ENCODE measurements around the gene SYNDIG1. TPM values are rescaled to one million over a fixed set of nuclear protein-coding genes. Genes with fewer than 3 reads are reported as not detected.

Gene SYNDIG1
- total RNA-seq, 2 donors from 2014 or later: 0.12 to 0.45 TPM

- intact Hi-C loops (cut with DNase I, micrococcal nuclease): no loop called here
- ATAC-seq (no peak), DNase-seq (no peak)
Measured at GRCh38 chr20:24588047-24588635, 118.7 kb downstream of the SYNDIG1 start.

GRCh38 chr20:24588725-24589340 is 119.4 kb downstream of the SYNDIG1 start:
- ATAC-seq (no peak), DNase-seq (no peak)
- intact Hi-C loops (cut with DNase I, micrococcal nuclease): no loop called here

- intact Hi-C loops (cut with DNase I, micrococcal nuclease): no loop called here
- no peak for DNase-seq
- ATAC-seq: no peak
Measured at GRCh38 chr20:24589381-24589780, 120.0 kb downstream of the SYNDIG1 start.

GRCh38 chr20:24589815-24590177 is 120.4 kb downstream of the SYNDIG1 start:
- ATAC-seq: no peak
- intact Hi-C loops (cut with DNase I, micrococcal nuclease): no loop called here
- no peak for DNase-seq

GRCh38 chr20:24590178-24590982 is 121.0 kb downstream of the SYNDIG1 start:
- intact Hi-C loops (cut with DNase I, micrococcal nuclease): no loop called here
- no peak for DNase-seq
- no peak for ATAC-seq

DNA sequence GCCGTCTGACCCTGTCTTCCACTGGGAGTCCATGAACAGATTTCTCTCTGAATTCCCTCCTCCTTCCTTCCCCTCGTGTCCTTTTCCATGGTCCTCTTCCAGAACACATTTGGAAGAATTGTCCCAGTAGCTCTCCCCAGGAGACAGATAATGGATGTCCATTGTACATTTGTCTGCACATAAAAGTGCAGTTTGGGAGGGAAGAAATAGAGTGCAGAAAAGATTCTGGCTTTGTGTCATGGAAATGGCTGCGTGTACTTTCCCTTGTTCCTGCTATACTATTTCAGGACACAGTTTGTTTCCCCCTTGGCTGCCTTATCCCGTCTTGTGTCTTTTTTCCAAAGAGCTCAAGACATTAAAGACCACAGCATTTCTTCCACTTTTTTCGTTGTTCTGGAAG is 127.6 kb downstream of the SYNDIG1 start:
- DNase-seq: no peak
- ATAC-seq: no peak
- intact Hi-C loops (cut with DNase I, micrococcal nuclease): no loop called here

DNA sequence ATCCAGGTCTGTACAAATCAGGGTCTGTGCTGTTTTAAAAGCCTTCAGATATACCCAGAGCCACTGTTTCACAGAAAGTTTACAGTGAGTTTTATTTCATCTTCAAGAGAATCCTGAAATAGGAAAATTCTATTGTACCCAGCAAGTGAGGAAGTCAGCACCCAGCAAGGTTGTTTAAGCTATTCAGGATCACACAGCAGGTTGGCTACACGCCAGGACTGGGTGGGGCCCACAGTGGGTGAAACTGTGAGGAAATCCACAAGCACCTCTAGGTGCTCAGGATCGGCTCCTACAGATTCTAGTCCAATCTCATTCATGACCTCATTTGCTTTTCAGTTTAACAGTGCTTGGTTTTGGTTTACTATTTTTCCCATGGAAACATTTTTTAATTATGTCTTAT is 128.9 kb downstream of the SYNDIG1 start:
- DNase-seq (no peak), ATAC-seq (no peak)
- intact Hi-C loops (cut with DNase I, micrococcal nuclease): no loop called here

- intact Hi-C loops (cut with DNase I, micrococcal nuclease): no loop called here
- ATAC-seq (no peak), DNase-seq (no peak)
Measured at GRCh38 chr20:24598996-24599395, 129.6 kb downstream of the SYNDIG1 start.

- no peak for ATAC-seq
- intact Hi-C loops (cut with DNase I, micrococcal nuclease): no loop called here
Measured at GRCh38 chr20:24600012-24600411, 130.6 kb downstream of the SYNDIG1 start.

GRCh38 chr20:24603454-24603853 is 134.0 kb downstream of the SYNDIG1 start:
- intact Hi-C loops (cut with DNase I, micrococcal nuclease): no loop called here
- no peak for DNase-seq
- ATAC-seq: no peak

More at GRCh38 chr20:24600012-24600411, 130.6 kb downstream of the SYNDIG1 start:
- DNase-seq: no peak

- DNase-seq (no peak), ATAC-seq (no peak)
- intact Hi-C loops (cut with DNase I, micrococcal nuclease): no loop called here
Measured at GRCh38 chr20:24604966-24605665, 135.7 kb downstream of the SYNDIG1 start.

DNA sequence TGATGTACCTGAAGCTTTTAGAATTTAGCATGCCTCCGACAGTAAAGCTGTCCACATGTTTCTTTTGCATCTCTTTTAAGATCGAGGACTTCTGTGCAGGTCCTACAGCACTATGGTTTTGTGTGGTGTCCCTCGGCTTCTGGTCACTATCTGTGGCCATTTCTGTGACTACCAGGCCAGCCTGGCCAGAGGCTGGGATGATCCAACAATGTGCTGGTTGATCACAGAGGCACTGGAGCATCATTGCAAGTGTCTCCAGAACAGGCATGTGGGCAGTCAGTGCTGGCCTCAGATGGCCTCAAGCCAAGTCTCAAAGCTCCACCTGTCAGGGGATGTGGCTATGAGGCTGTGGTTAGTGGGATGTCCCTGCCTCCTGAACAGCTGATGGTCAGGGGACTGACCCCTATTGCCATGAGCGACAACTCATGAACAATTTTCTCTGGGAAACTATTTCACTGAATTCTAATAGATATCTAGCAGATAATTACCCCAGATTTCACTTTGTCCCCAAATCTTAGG is 136.6 kb downstream of the SYNDIG1 start:
- ATAC-seq (no peak), DNase-seq (no peak)
- intact Hi-C loops (cut with DNase I, micrococcal nuclease): no loop called here

DNA sequence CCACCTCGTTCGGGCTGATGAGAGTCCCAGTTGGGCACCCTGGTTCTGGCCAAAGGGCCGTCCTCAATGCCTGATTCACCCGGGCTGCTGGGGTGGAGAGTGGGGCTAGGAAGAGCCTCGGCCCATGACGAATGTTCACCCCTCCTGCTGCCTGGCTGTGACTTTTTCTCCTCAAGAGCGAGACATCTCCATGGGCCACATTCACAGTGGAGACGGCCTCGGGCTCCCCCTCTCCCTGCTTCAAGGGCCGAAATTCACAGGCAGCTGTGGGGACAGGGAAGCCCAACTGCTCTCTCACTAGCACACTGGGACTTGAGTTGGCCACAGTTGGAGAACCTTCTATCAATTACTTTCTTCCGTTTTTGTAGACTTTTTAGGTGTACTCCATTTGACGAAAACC is 138.0 kb downstream of the SYNDIG1 start:
- intact Hi-C loops (cut with DNase I, micrococcal nuclease): no loop called here
- DNase-seq (no peak), ATAC-seq (no peak)

DNA sequence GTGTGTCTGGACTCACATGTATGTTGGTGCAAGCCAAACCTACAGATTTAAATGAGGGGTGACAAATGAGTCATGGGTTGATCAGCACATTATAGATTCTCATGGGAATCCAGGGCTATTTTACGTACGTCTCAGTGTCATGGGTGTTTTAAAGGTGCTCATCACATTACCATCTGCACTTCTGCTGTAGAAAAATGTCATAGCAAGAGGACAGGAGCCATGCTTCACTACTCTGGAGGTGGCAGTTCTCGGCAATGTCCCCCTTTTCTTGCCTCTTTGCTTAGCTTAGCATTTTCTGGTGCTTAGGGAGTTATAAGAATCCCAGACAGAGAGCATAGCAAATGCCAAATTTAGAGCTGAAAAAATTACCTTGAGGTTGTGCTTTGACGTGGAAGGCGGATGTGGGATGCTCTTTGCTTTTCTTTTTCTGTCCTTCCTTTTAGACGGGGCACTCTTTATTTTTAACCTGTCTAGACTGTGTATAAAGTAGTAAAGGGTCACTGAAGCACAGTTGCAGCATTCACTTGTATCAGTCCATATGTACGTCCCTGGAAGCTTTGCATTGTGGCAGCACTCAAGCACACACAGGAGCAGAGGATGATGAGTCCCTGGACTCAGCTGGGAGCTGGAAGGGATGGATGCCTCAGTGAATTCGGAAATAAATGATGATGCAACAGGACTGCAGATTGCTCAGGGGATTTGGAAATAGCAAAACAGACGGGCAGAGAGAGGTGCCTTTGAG is 139.7 kb downstream of the SYNDIG1 start:
- intact Hi-C loops (cut with DNase I, micrococcal nuclease): no loop called here
- ATAC-seq: no peak
- no peak for DNase-seq

DNA sequence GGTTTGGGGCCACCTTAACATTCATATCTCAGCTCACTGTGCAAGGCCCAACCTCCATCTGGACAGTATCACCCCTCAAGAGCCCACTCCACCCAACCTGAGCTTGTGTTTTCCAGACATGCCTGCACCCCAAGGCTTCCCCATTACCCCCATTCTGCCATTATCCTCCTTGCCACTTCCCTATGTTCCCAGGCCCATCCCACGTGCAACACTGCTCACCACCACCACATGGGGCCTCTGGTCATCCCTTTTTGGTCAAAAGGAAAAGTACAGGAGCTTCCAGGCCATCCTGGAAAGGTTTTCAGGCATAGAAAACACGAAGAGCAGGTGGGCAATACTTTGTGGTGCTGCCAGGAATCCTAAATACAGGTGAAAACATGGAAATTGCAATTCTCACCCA is 140.3 kb downstream of the SYNDIG1 start:
- DNase-seq: no peak
- ATAC-seq: no peak
- intact Hi-C loops (cut with DNase I, micrococcal nuclease): no loop called here

GRCh38 chr20:24610341-24611115 is 141.1 kb downstream of the SYNDIG1 start:
- intact Hi-C loops (cut with DNase I, micrococcal nuclease): no loop called here
- no peak for ATAC-seq
- DNase-seq: no peak

DNA sequence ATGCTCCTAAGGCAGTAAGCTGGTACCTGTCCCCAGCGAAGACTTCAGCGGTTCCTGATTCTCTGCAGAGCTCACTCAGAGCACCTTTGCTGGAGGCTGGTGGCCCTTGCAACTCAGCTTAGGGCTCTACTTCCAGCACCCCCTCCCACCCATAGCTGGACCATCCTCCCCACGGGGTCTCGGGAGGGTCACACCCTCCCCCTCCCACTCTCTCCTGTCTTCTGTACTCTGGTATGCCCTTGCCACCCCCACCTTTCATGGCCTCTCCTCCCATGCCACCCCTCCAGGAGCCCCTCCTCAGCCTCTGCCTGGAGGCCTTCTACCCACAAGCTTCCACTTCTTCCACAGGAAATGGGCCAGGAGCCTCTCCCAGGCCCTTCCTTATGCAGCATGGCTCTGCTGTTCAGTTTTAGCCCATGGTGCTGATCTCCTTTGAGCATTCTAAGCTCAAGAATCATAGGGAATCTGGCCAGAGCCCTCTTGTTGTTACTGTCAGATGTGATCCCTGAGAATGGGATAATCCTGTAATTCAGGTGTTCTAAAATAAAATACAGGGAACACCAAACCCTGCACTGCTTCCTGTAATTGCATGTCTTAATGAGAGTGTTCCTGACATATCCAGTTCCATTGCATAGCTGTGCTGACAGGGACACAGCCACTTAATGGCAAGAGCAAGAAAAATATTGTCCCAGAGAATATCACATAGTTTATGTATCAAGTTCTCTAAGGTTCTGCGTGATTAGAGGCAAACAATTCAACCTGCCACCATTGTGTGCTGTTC is 142.1 kb downstream of the SYNDIG1 start:
- intact Hi-C loops (cut with DNase I, micrococcal nuclease): no loop called here
- DNase-seq (no peak), ATAC-seq (no peak)

Measured in left colon (tissue), 2 donors.